Aorta (tissue), 5 donors: Measurements from ENCODE around the gene SUSD1. TPM values are rescaled to one million over a fixed set of nuclear protein-coding genes. Genes with fewer than 3 reads are reported as not detected.

Experiments
- ATAC-seq: fragments of 200-7000 bp; cut with Tn5 transposase; one replicate; pipeline ENCODE4 v1.9.1; 2022; ENCODE audit warnings: moderate library complexity; ENCODE audit not compliant: low FRiP score
- DNase-seq, 2 donors: peaks; one replicate each; pipeline ENCODE4 v3.0.0-alpha.2; 2020
- H3K27ac ChIP-seq, 2 donors: one replicate each; pipeline ENCODE4 v1.5.1; 2013; ENCODE audit warnings: low read length in 2 of 2, mild to moderate bottlenecking in 2 of 2, moderate library complexity in 2 of 2, control low read depth in 1 of 2, inconsistent platforms in 1 of 2, low read depth in 1 of 2
- H3K27me3 ChIP-seq, 2 donors: one replicate each; pipeline ENCODE4 v1.6.1; 2013; ENCODE audit warnings: control low read depth in 1 of 2, low read length in 1 of 2, mild to moderate bottlenecking in 1 of 2, moderate library complexity in 1 of 2; ENCODE audit not compliant: insufficient read depth in 2 of 2, control insufficient read depth in 1 of 2
- H3K36me3 ChIP-seq, 2 donors: one replicate each; pipeline ENCODE4 v1.6.1; 2013; ENCODE audit warnings: control low read depth in 1 of 2, low read length in 1 of 2, mild to moderate bottlenecking in 1 of 2; ENCODE audit not compliant: insufficient read depth in 2 of 2, control insufficient read depth in 1 of 2
- H3K4me1 ChIP-seq, 2 donors: one replicate each; pipeline ENCODE4 v1.6.1; 2013; ENCODE audit warnings: low read length in 2 of 2, control low read depth in 1 of 2, mild to moderate bottlenecking in 1 of 2, moderate library complexity in 1 of 2; ENCODE audit not compliant: insufficient read depth in 2 of 2, control insufficient read depth in 1 of 2
- H3K4me3 ChIP-seq, 2 donors: one replicate each; pipeline ENCODE4 v1.5.1; 2013; ENCODE audit warnings: low read length in 2 of 2, control low read depth in 1 of 2, mild to moderate bottlenecking in 1 of 2
- H3K9me3 ChIP-seq: one replicate; pipeline ENCODE4 v1.6.1; 2013; ENCODE audit warnings: mild to moderate bottlenecking, low read length; ENCODE audit not compliant: control insufficient read depth
- WGBS, 2 donors: extraction: QIAGEN DNeasy Blood & Tissue Kit; methylation state at CpG; one replicate each; pipeline ENCODE4 v1.1.7; 2013; 5-methylcytosine and 5-hydroxymethylcytosine counted together
- intact Hi-C, 2 donors: fragments of 100-400 bp; cut with DNase I; formaldehyde crosslinking; loops; one replicate each; pipeline versions ENCODE4 v1.14.2 to v1.15.0; 2022
- polyA plus RNA-seq, 2 donors: library from polyadenylated mRNA; stranded (reverse); fragments of 200-250 nt; gene quantifications; one replicate each; pipeline ENCODE4 v1.2.3, GENCODE V29; 2013
- total RNA-seq, 2 donors: library from RNA; stranded (reverse); fragmentation: NEBNext Ultra II Directional; extraction: Animal tissue kit (Norgen Biotek cat#: 25700); gene quantifications; one replicate each; pipeline ENCODE4 v1.2.1, GENCODE V29; 2021
- donor health status: healthy with polysubstance abuse.
- donor health status: Bipolar disorder and iron deficiency.
- donor health status: DM: no; HTN: no; CAD: no.
- donor health status: DM: no; HTN: no; CAD: no.
- donor health status: DM: yes; HTN: yes; CAD: no.

SUSD1 gene
- total and polyA plus RNA-seq, 4 donors = 3.4 to 14.3 (median 9.0) TPM

- DNase-seq (no peak), ATAC-seq (no peak)
- Histone ChIP-seq H3K4me3 (no peak overlapping the region), H3K27me3 (no peaks in the 10 kb centered on the region), H3K27ac (no peak overlapping the region), H3K9me3 (no peaks in the 10 kb centered on the region), H3K36me3 (no peaks in the 10 kb centered on the region), H3K4me1 (peaks cover 0 to 4% of the 10 kb centered on the region in 2 donors)
- intact Hi-C loops = loop anchor here in 1 of 2 donors (5.0 kb wide), 1 partner anchor 37 kb away; no protein-coding TSS in a partner anchor
Observed at GRCh38 chr9:112010537-112010936, 164.6 kb downstream of the SUSD1 start.

- H3K27ac ChIP-seq = no peak overlapping the region
- no peaks in the 10 kb centered on the region for H3K9me3 ChIP-seq
- H3K36me3 ChIP-seq = no peaks in the 10 kb centered on the region
- no peak overlapping the region for H3K4me3 ChIP-seq
- DNase-seq (no peak), ATAC-seq (no peak)
- no peaks in the 10 kb centered on the region for H3K27me3 ChIP-seq
- intact Hi-C loops = loop anchor here in 1 of 2 donors (5.0 kb wide), 1 partner anchor 38 kb away; no protein-coding TSS in a partner anchor
- peaks cover 0 to 4% of the 10 kb centered on the region in 2 donors for H3K4me1 ChIP-seq
- 97 to 98% methylated on average over 3 of the region's 3 CpGs for WGBS, 2 donors
Observed at GRCh38 chr9:112009656-112010055, 165.4 kb downstream of the SUSD1 start.

DNA sequence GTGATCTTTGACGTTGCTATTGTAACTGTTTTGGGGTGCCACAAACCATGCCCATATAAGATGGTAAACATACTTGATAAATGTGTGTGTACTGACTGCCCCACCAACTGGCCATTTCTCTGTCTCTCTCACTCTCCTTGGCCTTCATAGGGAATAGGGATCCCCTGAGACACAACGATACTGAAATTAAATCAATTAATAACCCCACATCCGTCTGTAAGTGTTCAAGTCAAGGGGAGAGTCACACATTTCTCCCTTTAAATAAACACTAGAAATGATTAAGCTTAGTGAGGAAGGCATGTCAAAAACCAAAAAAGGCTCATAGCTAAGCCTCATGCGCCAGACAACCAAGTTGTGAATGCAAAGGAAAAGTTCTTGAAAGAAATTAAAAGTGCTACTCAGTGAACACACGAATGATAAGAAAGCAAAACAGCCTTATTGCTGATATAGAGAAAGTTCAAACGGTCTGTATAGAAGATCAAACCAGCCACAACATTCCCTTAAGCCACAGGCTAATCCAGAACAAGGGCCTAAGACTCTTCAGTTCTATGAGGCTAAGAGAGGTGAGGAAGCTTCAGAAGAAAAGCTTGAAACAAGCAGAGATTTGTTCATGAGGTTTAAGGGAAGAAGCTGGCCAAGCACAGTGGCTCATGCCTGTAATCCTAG lies 167.4 kb downstream of the SUSD1 start:
- WGBS, 2 donors = 36 to 55% methylated on average over 6 of the region's 6 CpGs
- no peak for ATAC-seq
- Histone ChIP-seq H3K4me1 (peaks cover 0 to 3% of the 10 kb centered on the region in 2 donors), H3K36me3 (no peaks in the 10 kb centered on the region), H3K27me3 (no peaks in the 10 kb centered on the region), H3K9me3 (no peaks in the 10 kb centered on the region), H3K27ac (no peak overlapping the region), H3K4me3 (no peak overlapping the region)
- intact Hi-C loops = no loop called here
- DNase-seq = no peak

DNA sequence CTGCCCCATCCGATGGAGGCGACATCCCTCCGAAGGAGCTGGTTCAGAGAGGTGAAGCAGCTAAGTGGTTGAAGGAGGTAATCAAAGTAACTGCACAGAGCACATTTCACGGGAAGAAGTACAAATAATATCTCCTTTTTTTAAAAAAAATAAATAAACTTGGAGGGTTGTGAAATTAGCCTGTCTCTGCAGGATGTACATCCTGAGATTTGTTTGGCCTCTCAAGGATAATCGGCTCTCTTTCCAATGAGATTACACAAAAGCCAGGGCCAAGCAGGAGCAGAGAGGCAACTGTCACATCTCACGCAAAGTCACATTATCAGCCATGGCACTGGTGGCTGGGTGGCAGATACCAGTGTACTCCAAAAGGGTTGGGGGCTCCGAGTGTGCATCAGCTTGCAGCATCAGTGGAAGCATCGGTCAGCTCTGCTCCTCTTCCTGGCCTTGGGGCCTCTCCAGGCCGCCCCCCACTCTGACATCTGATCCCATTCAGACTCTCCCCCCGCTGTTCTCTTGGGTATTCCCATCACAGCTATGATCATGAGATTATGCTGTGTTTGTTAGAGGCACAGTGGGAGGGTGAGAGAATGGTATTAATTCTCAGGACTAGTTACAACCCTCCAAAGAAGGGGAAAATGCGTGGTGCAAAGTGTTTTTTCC lies 168.6 kb downstream of the SUSD1 start:
- H3K4me1 ChIP-seq = no peaks in the 10 kb centered on the region
- 95 to 97% methylated on average over 11 of the region's 11 CpGs for WGBS, 2 donors
- H3K27me3 ChIP-seq = no peaks in the 10 kb centered on the region
- DNase-seq (no peak), ATAC-seq (no peak)
- no peaks in the 10 kb centered on the region for H3K9me3 ChIP-seq
- intact Hi-C loops = no loop called here
- no peaks in the 10 kb centered on the region for H3K36me3 ChIP-seq
- no peak overlapping the region for H3K4me3 ChIP-seq
- H3K27ac ChIP-seq = no peak overlapping the region

- intact Hi-C loops = no loop called here
- DNase-seq (no peak), ATAC-seq (no peak)
- H3K9me3 ChIP-seq = no peaks in the 10 kb centered on the region
- no peaks in the 10 kb centered on the region for H3K4me1 ChIP-seq
- no peaks in the 10 kb centered on the region for H3K27me3 ChIP-seq
- WGBS, 2 donors = 77 to 81% methylated on average over 8 of the region's 8 CpGs
- H3K27ac ChIP-seq = no peak overlapping the region
- no peak overlapping the region for H3K4me3 ChIP-seq
- H3K36me3 ChIP-seq = no peaks in the 10 kb centered on the region
Observed at GRCh38 chr9:112005939-112006338, 169.2 kb downstream of the SUSD1 start.

GRCh38 chr9:112003538-112003937 lies 171.6 kb downstream of the SUSD1 start:
- Histone ChIP-seq H3K27ac (no peak overlapping the region), H3K4me1 (no peaks in the 10 kb centered on the region), H3K27me3 (no peaks in the 10 kb centered on the region), H3K9me3 (no peaks in the 10 kb centered on the region), H3K36me3 (no peaks in the 10 kb centered on the region), H3K4me3 (no peak overlapping the region)
- intact Hi-C loops = no loop called here
- ATAC-seq = no peak
- no peak for DNase-seq
- whole genome bisulfite sequencing, 2 donors = 96 to 99% methylated on average over 4 of the region's 4 CpGs

DNA sequence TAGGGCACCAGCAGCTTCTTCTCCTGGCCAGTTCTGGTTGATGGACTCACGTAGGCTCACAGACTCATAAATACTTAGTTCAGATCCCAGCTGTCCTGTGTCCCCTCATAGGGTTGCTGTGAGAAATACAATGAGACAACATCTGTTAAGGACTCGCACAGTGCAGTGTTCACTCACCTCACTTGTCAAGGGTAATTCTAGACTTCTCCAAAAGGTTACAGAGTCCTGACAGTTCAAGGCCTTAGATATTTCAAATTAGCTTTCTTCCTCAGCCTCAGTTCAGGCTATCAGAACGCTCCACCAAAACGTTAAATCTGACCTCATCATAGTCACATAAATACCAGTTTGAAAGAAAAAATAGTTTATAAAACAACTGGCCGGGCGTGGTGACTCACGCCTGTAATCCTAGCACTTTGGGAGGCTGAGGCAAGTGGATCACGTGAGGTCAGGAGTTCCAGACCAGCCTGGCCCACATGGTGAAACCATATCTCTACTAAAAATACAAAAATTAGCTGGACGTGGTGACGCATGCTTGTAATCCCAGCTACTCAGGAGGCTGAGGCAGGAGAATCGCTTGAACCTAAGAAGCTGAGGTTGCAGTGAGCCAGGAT lies 172.1 kb downstream of the SUSD1 start:
- intact Hi-C loops = no loop called here
- ATAC-seq (no peak), DNase-seq (no peak)
- Histone ChIP-seq H3K36me3 (no peaks in the 10 kb centered on the region), H3K4me1 (no peaks in the 10 kb centered on the region), H3K4me3 (no peak overlapping the region), H3K9me3 (no peaks in the 10 kb centered on the region), H3K27me3 (no peaks in the 10 kb centered on the region), H3K27ac (no peak overlapping the region)
- WGBS, 2 donors = 93% methylated on average over 11 of the region's 11 CpGs

- Histone ChIP-seq H3K4me1 (no peaks in the 10 kb centered on the region), H3K36me3 (no peaks in the 10 kb centered on the region), H3K9me3 (no peaks in the 10 kb centered on the region), H3K4me3 (no peak overlapping the region), H3K27me3 (no peaks in the 10 kb centered on the region), H3K27ac (no peak overlapping the region)
- 81 to 87% methylated on average over 11 of the region's 11 CpGs for WGBS, 2 donors
- intact Hi-C loops = no loop called here
- no peak for ATAC-seq
- DNase-seq = no peak
Observed at GRCh38 chr9:112002131-112002846, 172.8 kb downstream of the SUSD1 start.
